Measurements from ENCODE around the gene CSAG2.
"Not testable (repeated sequence)": the region's sequence is repeated elsewhere in the genome, so short reads cannot be mapped to it uniquely, and the experiment has no call there.

CSAG2 gene

GRCh38 chrX:152697952-152698931 lies 10.8 kb downstream of the CSAG2 start, which contains the start of gene MAGEA3:
MAGEA3 (plus strand) TSS chrX:152698794; CDS start chrX:152700833, 2,039 bp downstream.
- H3K36me3 Mint-ChIP-seq, H3K27ac Mint-ChIP-seq, H3K4me1 Mint-ChIP-seq, H3K4me3 Mint-ChIP-seq, H3K9me3 Mint-ChIP-seq, H3K27me3 Mint-ChIP-seq: not testable (repeated sequence)

- not testable (repeated sequence) for H3K27ac Mint-ChIP-seq, H3K27me3 Mint-ChIP-seq, H3K9me3 Mint-ChIP-seq, H3K36me3 Mint-ChIP-seq, H3K4me3 Mint-ChIP-seq, H3K4me1 Mint-ChIP-seq
Measured at GRCh38 chrX:152681012-152681411, 28.1 kb downstream of the CSAG2 start.

GRCh38 chrX:152674652-152675051 lies 34.4 kb downstream of the CSAG2 start:
- H3K36me3 Mint-ChIP-seq, H3K4me1 Mint-ChIP-seq, H3K27me3 Mint-ChIP-seq, H3K27ac Mint-ChIP-seq, H3K9me3 Mint-ChIP-seq, H3K4me3 Mint-ChIP-seq: not testable (repeated sequence)

GRCh38 chrX:152674135-152674534 lies 34.9 kb downstream of the CSAG2 start:
- H3K4me3 Mint-ChIP-seq, result no peak overlapping the region
- H3K27ac Mint-ChIP-seq, result no peak overlapping the region
- H3K9me3 Mint-ChIP-seq, result no peaks in the 10 kb centered on the region
- H3K27me3 Mint-ChIP-seq, result peaks cover 10% of the 10 kb centered on the region
- H3K36me3 Mint-ChIP-seq, result no peaks in the 10 kb centered on the region
- H3K4me1 Mint-ChIP-seq, result no peaks in the 10 kb centered on the region

- peaks cover 2% of the 10 kb centered on the region for H3K36me3 Mint-ChIP-seq
- no peaks in the 10 kb centered on the region for H3K9me3 Mint-ChIP-seq
- H3K27ac Mint-ChIP-seq, result no peak overlapping the region
- no peaks in the 10 kb centered on the region for H3K4me1 Mint-ChIP-seq
- H3K4me3 Mint-ChIP-seq, result no peak overlapping the region
- peaks cover 4% of the 10 kb centered on the region for H3K27me3 Mint-ChIP-seq
Measured at GRCh38 chrX:152663086-152663485, 46.0 kb downstream of the CSAG2 start.

- Mint-ChIP-seq H3K27ac (no peak overlapping the region), H3K27me3 (peaks cover 3% of the 10 kb centered on the region), H3K9me3 (no peaks in the 10 kb centered on the region), H3K36me3 (no peaks in the 10 kb centered on the region), H3K4me1 (no peaks in the 10 kb centered on the region), H3K4me3 (no peak overlapping the region)
Measured at GRCh38 chrX:152658302-152658701, 50.8 kb downstream of the CSAG2 start.

Measured in activated naive CD4-positive, alpha-beta T cell treated with anti-CD3 and anti-CD28 coated beads, Interleukin-2, amount 50 U/mL, for 24 hours (primary cell).